Loucy (cell line): ENCODE data around the gene TAF6.

Experiments used
- H2AFZ ChIP-seq: fragments of 200-600 bp; sonication (generic); 2 replicates; pipeline ENCODE4 v1.6.0; 2016; ENCODE audit warnings: antibody characterized with exemption, mild to moderate bottlenecking, low read length, moderate library complexity
- H3F3A ChIP-seq: fragments of 200-600 bp; 2 replicates; pipeline ENCODE4 v1.6.0; 2016; ENCODE audit warnings: antibody characterized with exemption, low read depth, mild to moderate bottlenecking
- H3K27me3 ChIP-seq: fragments of 200-600 bp; sonication (generic); 2 replicates; pipeline ENCODE4 v1.6.1; 2014; ENCODE audit warnings: low read length, mild to moderate bottlenecking; ENCODE audit not compliant: insufficient read depth, poor library complexity, severe bottlenecking
- H3K36me3 ChIP-seq: fragments of 200-600 bp; sonication (generic); 2 replicates; pipeline ENCODE4 v1.6.1; 2016; ENCODE audit warnings: low read length; ENCODE audit not compliant: insufficient read depth
- H3K4me1 ChIP-seq: fragments of 200-600 bp; sonication (generic); 2 replicates; pipeline ENCODE4 v1.5.1; 2014; ENCODE audit warnings: low read length, mild to moderate bottlenecking; ENCODE audit not compliant: insufficient read depth, poor library complexity, severe bottlenecking
- H3K4me2 ChIP-seq: fragments of 200-600 bp; sonication (generic); 2 replicates; pipeline ENCODE4 v1.6.0; 2014; ENCODE audit warnings: antibody characterized with exemption, low read length, low read depth, mild to moderate bottlenecking; ENCODE audit not compliant: poor library complexity, severe bottlenecking
- H3K4me3 ChIP-seq: fragments of 200-600 bp; sonication (generic); 2 replicates; pipeline ENCODE4 v1.5.1; 2014; ENCODE audit warnings: low read length, mild to moderate bottlenecking, mixed read lengths; ENCODE audit not compliant: poor library complexity, severe bottlenecking
- H3K79me2 ChIP-seq: fragments of 200-600 bp; sonication (generic); 2 replicates; pipeline ENCODE4 v1.6.1; 2014; ENCODE audit warnings: low read length; ENCODE audit not compliant: insufficient read depth
- H3K9ac ChIP-seq: fragments of 200-600 bp; sonication (generic); 2 replicates; pipeline ENCODE4 v1.6.0; 2014; ENCODE audit warnings: mild to moderate bottlenecking, low read depth, low read length, moderate library complexity; ENCODE audit not compliant: poor library complexity, severe bottlenecking
- H3K9me2 ChIP-seq: fragments of 200-600 bp; sonication (generic); replicated peaks from 2 replicates; pipeline ENCODE4 v1.6.1; 2016; ENCODE audit warnings: low read depth, low read length, mixed read lengths
- H3K9me3 ChIP-seq: fragments of 200-600 bp; sonication (generic); 2 replicates; pipeline ENCODE4 v1.6.1; 2014; ENCODE audit warnings: mild to moderate bottlenecking, antibody characterized with exemption, low read length, low read depth; ENCODE audit not compliant: insufficient read depth
- H4K20me1 ChIP-seq: fragments of 200-600 bp; sonication (generic); 2 replicates; pipeline ENCODE4 v1.6.0; 2014; ENCODE audit warnings: antibody characterized with exemption, low read length, mild to moderate bottlenecking; ENCODE audit not compliant: insufficient read depth, poor library complexity, severe bottlenecking
- CTCF ChIP-seq: fragments of 200-600 bp; sonication (generic); conservative IDR thresholded peaks from 2 replicates; pipeline ENCODE4 v1.5.1; 2014; ENCODE audit warnings: mild to moderate bottlenecking, antibody characterized with exemption, low read length
- EZH2phosphoT487 ChIP-seq: fragments of 200-600 bp; IDR thresholded peaks from 2 replicates; pipeline ENCODE4 v1.6.1; 2018; ENCODE audit warnings: antibody characterized with exemption, mild to moderate bottlenecking, moderate library complexity, borderline replicate concordance

TAF6 gene

GRCh38 chr7:100122067-100122466 lies 2.9 kb upstream of the TAF6 start:
- no peak overlapping the region for H3K9ac ChIP-seq

GRCh38 chr7:100120733-100121036 lies 1.5 kb upstream of the TAF6 start:
- Histone ChIP-seq H3K9me3 (no peaks in the 10 kb centered on the region), H2AFZ (peak overlapping the region; percentile 78; the same call in 1 of the 2 replicates), H3K79me2 (peaks cover 40% of the 10 kb centered on the region), H3K27me3 (no peaks in the 10 kb centered on the region), H3K4me3 (peak overlapping the region; percentile 99), H3K36me3 (no peaks in the 10 kb centered on the region), H3K9ac (peak overlapping the region; percentile 91), H3F3A (no peaks in the 10 kb centered on the region; the same call in 1 of the 2 replicates), H4K20me1 (peaks cover 4% of the 10 kb centered on the region), H3K4me2 (peak overlapping the region; percentile 91), H3K9me2 (no peaks in the 10 kb centered on the region), H3K4me1 (peaks cover 26% of the 10 kb centered on the region)
- TF ChIP-seq EZH2phosphoT487, result no peak
- TF ChIP-seq CTCF, result no peak

More at GRCh38 chr7:100122067-100122466, 2.9 kb upstream of the TAF6 start:
- Histone ChIP-seq H3K27me3 (no peaks in the 10 kb centered on the region), H2AFZ (no peak overlapping the region), H3F3A (no peaks in the 10 kb centered on the region; the same call in 1 of the 2 replicates), H4K20me1 (peaks cover 4% of the 10 kb centered on the region), H3K79me2 (peaks cover 48% of the 10 kb centered on the region), H3K36me3 (no peaks in the 10 kb centered on the region), H3K4me2 (no peak overlapping the region), H3K4me3 (no peak overlapping the region), H3K9me2 (no peaks in the 10 kb centered on the region), H3K9me3 (no peaks in the 10 kb centered on the region), H3K4me1 (peaks cover 32% of the 10 kb centered on the region)
- no peak for TF ChIP-seq EZH2phosphoT487
- no peak for TF ChIP-seq CTCF

- H3K9me2 ChIP-seq, result no peaks in the 10 kb centered on the region
- peak overlapping the region; percentile 91 for H3K9ac ChIP-seq
- peaks cover 21% of the 10 kb centered on the region for H3K4me1 ChIP-seq
- H4K20me1 ChIP-seq, result peaks cover 4% of the 10 kb centered on the region
- H3K27me3 ChIP-seq, result no peaks in the 10 kb centered on the region
- H3K4me2 ChIP-seq, result peak overlapping the region; percentile 91
- H3K79me2 ChIP-seq, result peaks cover 35% of the 10 kb centered on the region
- no peaks in the 10 kb centered on the region for H3K36me3 ChIP-seq
- H3K4me3 ChIP-seq, result peak overlapping the region; percentile 99
- H3F3A ChIP-seq, result no peaks in the 10 kb centered on the region; the same call in 1 of the 2 replicates
- TF ChIP-seq EZH2phosphoT487 (no peak), CTCF (no peak)
- H2AFZ ChIP-seq, result peak overlapping the region; percentile 78
- H3K9me3 ChIP-seq, result no peaks in the 10 kb centered on the region
Observed at GRCh38 chr7:100119970-100120732, 993 bp upstream of the TAF6 start.
